Activated naive CD4-positive, alpha-beta T cell treated with anti-CD3 and anti-CD28 coated beads, Interleukin-2, amount 50 U/mL, for 24 hours (primary cell): ENCODE results near the gene TMEM18.
A peak's percentile ranks its signal among the peaks of the same experiment; 100 is the strongest.

Experiments used
- H3K27ac Mint-ChIP-seq: one replicate; pipeline ENCODE4 v1.8.0; 2021; ENCODE audit warnings: mild to moderate bottlenecking, mixed read lengths
- H3K27me3 Mint-ChIP-seq: one replicate; pipeline ENCODE4 v1.8.0; 2021; ENCODE audit warnings: mixed read lengths
- H3K36me3 Mint-ChIP-seq: one replicate; pipeline ENCODE4 v1.8.0; 2021; ENCODE audit warnings: mixed read lengths
- H3K4me1 Mint-ChIP-seq: one replicate; pipeline ENCODE4 v1.8.0; 2021; ENCODE audit warnings: mixed read lengths
- H3K4me3 Mint-ChIP-seq: one replicate; pipeline ENCODE4 v1.8.0; 2021; ENCODE audit warnings: mild to moderate bottlenecking, mixed read lengths
- H3K9me3 Mint-ChIP-seq: one replicate; pipeline ENCODE4 v1.8.0; 2021; ENCODE audit warnings: mixed read lengths

The TMEM18 gene

GRCh38 chr2:677056-677958 is at the start of gene TMEM18:
TMEM18 (minus strand) TSS chr2:677406; CDS start chr2:677345, 61 bp downstream.
- Mint-ChIP-seq H3K4me1 (peaks cover 43% of the 10 kb centered on the region), H3K27ac (peak within 1 kb of the TSS; percentile 95), H3K9me3 (no peaks in the 10 kb centered on the region), H3K27me3 (no peaks in the 10 kb centered on the region), H3K36me3 (peaks cover 1% of the 10 kb centered on the region), H3K4me3 (peak within 1 kb of the TSS; percentile 92)

GRCh38 chr2:726169-726568 is 49.0 kb upstream of the TMEM18 start:
- Mint-ChIP-seq H3K36me3 (no peaks in the 10 kb centered on the region), H3K27me3 (peaks cover 13% of the 10 kb centered on the region), H3K4me3 (no peak overlapping the region)

GRCh38 chr2:725468-725867 is 48.3 kb upstream of the TMEM18 start:
- Mint-ChIP-seq H3K27me3 (peaks cover 13% of the 10 kb centered on the region), H3K4me1 (no peaks in the 10 kb centered on the region), H3K27ac (no peak overlapping the region)

More at GRCh38 chr2:726169-726568, 49.0 kb upstream of the TMEM18 start:
- H3K9me3 Mint-ChIP-seq, result no peaks in the 10 kb centered on the region
- H3K4me1 Mint-ChIP-seq, result no peaks in the 10 kb centered on the region
- no peak overlapping the region for H3K27ac Mint-ChIP-seq

GRCh38 chr2:723761-724160 is 46.6 kb upstream of the TMEM18 start:
- H3K27me3 Mint-ChIP-seq, result peaks cover 8% of the 10 kb centered on the region

More at GRCh38 chr2:725468-725867, 48.3 kb upstream of the TMEM18 start:
- H3K36me3 Mint-ChIP-seq, result no peaks in the 10 kb centered on the region
- no peak overlapping the region for H3K4me3 Mint-ChIP-seq
- no peaks in the 10 kb centered on the region for H3K9me3 Mint-ChIP-seq

GRCh38 chr2:720842-721241 is 43.6 kb upstream of the TMEM18 start:
- no peaks in the 10 kb centered on the region for H3K36me3 Mint-ChIP-seq
- H3K9me3 Mint-ChIP-seq, result no peaks in the 10 kb centered on the region
- no peak overlapping the region for H3K4me3 Mint-ChIP-seq
- H3K27ac Mint-ChIP-seq, result no peak overlapping the region
- peaks cover 9% of the 10 kb centered on the region for H3K27me3 Mint-ChIP-seq
- H3K4me1 Mint-ChIP-seq, result no peaks in the 10 kb centered on the region

More at GRCh38 chr2:723761-724160, 46.6 kb upstream of the TMEM18 start:
- H3K36me3 Mint-ChIP-seq, result no peaks in the 10 kb centered on the region
- H3K27ac Mint-ChIP-seq, result no peak overlapping the region
- H3K9me3 Mint-ChIP-seq, result no peaks in the 10 kb centered on the region
- no peak overlapping the region for H3K4me3 Mint-ChIP-seq
- no peaks in the 10 kb centered on the region for H3K4me1 Mint-ChIP-seq

- peaks cover 8% of the 10 kb centered on the region for H3K27me3 Mint-ChIP-seq
- no peaks in the 10 kb centered on the region for H3K9me3 Mint-ChIP-seq
- no peak overlapping the region for H3K27ac Mint-ChIP-seq
- no peak overlapping the region for H3K4me3 Mint-ChIP-seq
- no peaks in the 10 kb centered on the region for H3K4me1 Mint-ChIP-seq
- H3K36me3 Mint-ChIP-seq, result no peaks in the 10 kb centered on the region
Observed at GRCh38 chr2:719734-720133, 42.5 kb upstream of the TMEM18 start.

GRCh38 chr2:719191-719590 is 42.0 kb upstream of the TMEM18 start:
- no peaks in the 10 kb centered on the region for H3K9me3 Mint-ChIP-seq
- H3K36me3 Mint-ChIP-seq, result no peaks in the 10 kb centered on the region
- H3K4me1 Mint-ChIP-seq, result no peaks in the 10 kb centered on the region
- H3K27ac Mint-ChIP-seq, result no peak overlapping the region
- peaks cover 5% of the 10 kb centered on the region for H3K27me3 Mint-ChIP-seq
- H3K4me3 Mint-ChIP-seq, result no peak overlapping the region

- H3K36me3 Mint-ChIP-seq, result no peaks in the 10 kb centered on the region
- peaks cover 8% of the 10 kb centered on the region for H3K27me3 Mint-ChIP-seq
- no peaks in the 10 kb centered on the region for H3K4me1 Mint-ChIP-seq
- no peaks in the 10 kb centered on the region for H3K9me3 Mint-ChIP-seq
- H3K27ac Mint-ChIP-seq, result no peak overlapping the region
- H3K4me3 Mint-ChIP-seq, result no peak overlapping the region
Observed at GRCh38 chr2:717661-718060, 40.5 kb upstream of the TMEM18 start.

- no peak overlapping the region for H3K27ac Mint-ChIP-seq
- H3K27me3 Mint-ChIP-seq, result peaks cover 10% of the 10 kb centered on the region
- H3K4me3 Mint-ChIP-seq, result no peak overlapping the region
- no peaks in the 10 kb centered on the region for H3K36me3 Mint-ChIP-seq
- no peaks in the 10 kb centered on the region for H3K4me1 Mint-ChIP-seq
- H3K9me3 Mint-ChIP-seq, result no peaks in the 10 kb centered on the region
Observed at GRCh38 chr2:715854-716560, 38.8 kb upstream of the TMEM18 start.

- Mint-ChIP-seq H3K36me3 (no peaks in the 10 kb centered on the region), H3K27ac (no peak overlapping the region), H3K4me1 (no peaks in the 10 kb centered on the region), H3K9me3 (no peaks in the 10 kb centered on the region), H3K27me3 (peaks cover 10% of the 10 kb centered on the region), H3K4me3 (no peak overlapping the region)
Observed at GRCh38 chr2:715038-715437, 37.8 kb upstream of the TMEM18 start.

GRCh38 chr2:714005-714741 is 37.0 kb upstream of the TMEM18 start:
- peaks cover 12% of the 10 kb centered on the region for H3K27me3 Mint-ChIP-seq
- H3K4me1 Mint-ChIP-seq, result no peaks in the 10 kb centered on the region
- H3K4me3 Mint-ChIP-seq, result no peak overlapping the region
- no peaks in the 10 kb centered on the region for H3K9me3 Mint-ChIP-seq
- no peak overlapping the region for H3K27ac Mint-ChIP-seq
- no peaks in the 10 kb centered on the region for H3K36me3 Mint-ChIP-seq

GRCh38 chr2:710867-711665 is 33.9 kb upstream of the TMEM18 start:
- Mint-ChIP-seq H3K27me3 (peaks cover 12% of the 10 kb centered on the region), H3K4me3 (no peak overlapping the region), H3K9me3 (no peaks in the 10 kb centered on the region), H3K36me3 (no peaks in the 10 kb centered on the region), H3K4me1 (no peaks in the 10 kb centered on the region), H3K27ac (no peak overlapping the region)

- no peaks in the 10 kb centered on the region for H3K9me3 Mint-ChIP-seq
- H3K4me1 Mint-ChIP-seq, result no peaks in the 10 kb centered on the region
- no peak overlapping the region for H3K27ac Mint-ChIP-seq
- no peak overlapping the region for H3K4me3 Mint-ChIP-seq
- peaks cover 8% of the 10 kb centered on the region for H3K27me3 Mint-ChIP-seq
- no peaks in the 10 kb centered on the region for H3K36me3 Mint-ChIP-seq
Observed at GRCh38 chr2:709138-709765, 32.0 kb upstream of the TMEM18 start.

GRCh38 chr2:708667-709066 is 31.5 kb upstream of the TMEM18 start:
- Mint-ChIP-seq H3K36me3 (no peaks in the 10 kb centered on the region), H3K27me3 (peaks cover 8% of the 10 kb centered on the region), H3K4me1 (no peaks in the 10 kb centered on the region)

More at GRCh38 chr2:708667-709066, 31.5 kb upstream of the TMEM18 start:
- H3K4me3 Mint-ChIP-seq, result no peak overlapping the region
- no peak overlapping the region for H3K27ac Mint-ChIP-seq
- no peaks in the 10 kb centered on the region for H3K9me3 Mint-ChIP-seq
